Stromal cell of bone marrow (primary cell): Measurements from ENCODE around the gene MED17.
A peak's percentile ranks its signal among the peaks of the same experiment; 100 is the strongest.

Source experiments
- DNase-seq: peaks from one replicate; pipeline ENCODE4 v3.0.0-alpha.2; 2012; ENCODE audit warnings: low read depth

Gene MED17

DNA sequence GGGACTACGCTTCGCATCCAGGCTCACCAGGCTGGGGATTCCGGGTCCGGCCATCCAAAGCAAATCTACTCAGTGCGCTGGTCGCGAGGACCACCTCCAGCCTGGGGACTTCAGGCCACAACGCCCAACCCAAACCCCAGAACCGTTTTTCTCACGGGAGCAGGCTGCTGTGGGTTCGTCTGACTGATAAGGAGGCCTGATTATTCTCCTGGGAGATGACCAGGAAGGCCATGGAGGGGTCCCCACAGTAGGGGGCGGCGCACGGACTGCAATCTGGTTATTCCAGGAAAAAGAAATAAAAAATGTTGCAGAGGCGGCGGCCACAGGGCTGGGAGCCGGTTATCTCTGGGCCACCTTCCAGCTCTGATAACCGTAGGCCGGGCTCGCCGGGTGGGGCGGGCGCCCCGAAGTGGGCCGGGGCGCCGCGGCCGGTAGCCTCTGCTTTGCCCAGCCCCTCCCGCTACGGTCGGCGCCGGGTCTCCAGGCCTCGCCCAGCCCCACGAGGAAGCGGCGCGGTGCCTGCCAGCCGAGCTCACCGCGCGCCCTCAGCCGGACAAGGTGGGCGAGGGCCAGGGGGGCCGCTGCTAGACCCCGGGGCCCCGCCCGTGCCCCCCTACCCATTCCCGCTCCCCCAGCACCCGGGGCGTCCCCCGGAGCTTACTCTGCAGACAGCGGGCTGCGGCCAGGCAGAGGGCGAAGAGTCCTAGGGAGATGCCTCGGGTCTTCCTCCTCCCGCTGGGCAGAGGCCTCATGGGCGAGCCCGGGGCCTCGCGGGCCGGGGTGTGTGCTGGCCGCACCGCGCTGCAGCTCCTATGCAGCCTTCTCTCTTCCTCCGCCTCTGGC is 65.9 kb downstream of the MED17 start:
- no peak for DNase-seq

DNA sequence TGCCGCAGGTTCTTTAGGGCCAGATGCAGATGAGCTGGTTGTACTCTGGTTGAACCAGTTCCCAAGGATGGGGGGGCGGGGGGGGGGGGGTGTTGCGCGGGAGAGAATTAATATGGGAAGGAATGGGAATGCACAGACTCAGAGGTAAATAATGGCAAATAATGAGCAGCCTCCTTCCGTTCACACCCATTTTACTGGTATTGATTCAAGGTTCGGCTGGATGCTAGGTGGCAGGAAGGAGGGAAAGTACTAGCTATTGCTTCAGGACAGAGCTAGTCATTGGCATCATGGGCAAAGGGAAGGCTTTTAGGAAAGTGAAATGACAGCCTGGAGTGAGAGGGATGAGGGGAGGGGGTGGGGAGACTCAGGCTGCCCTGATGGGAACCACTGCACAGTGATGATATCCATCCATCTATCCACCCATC is 66.5 kb downstream of the MED17 start, which contains the start of gene VSTM5:
Gene VSTM5 (minus strand): TSS at position 25 of the 425 bp plus-strand sequence. CDS start 116 bp downstream, outside the sequence.
- no peak for DNase-seq

DNA sequence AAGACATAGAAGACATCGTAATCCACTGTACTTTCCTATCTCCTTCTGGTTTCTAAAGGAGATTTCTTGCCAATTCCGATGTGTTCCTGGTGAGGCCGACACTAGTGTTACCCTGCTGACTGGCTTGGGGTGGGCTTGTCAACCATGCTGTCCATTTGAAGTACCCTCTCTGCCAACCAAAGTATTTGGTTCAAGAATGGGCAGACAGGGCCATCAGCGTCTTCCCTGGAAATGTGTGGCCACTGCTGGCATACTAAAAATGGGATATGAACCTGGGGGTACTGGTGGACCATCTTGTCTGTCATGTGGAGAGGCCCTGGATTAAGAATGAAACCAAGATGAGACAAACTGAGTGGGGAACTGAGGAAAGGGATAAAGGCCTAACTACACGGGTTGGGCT is 68.2 kb downstream of the MED17 start:
- DNase-seq = no peak

DNA sequence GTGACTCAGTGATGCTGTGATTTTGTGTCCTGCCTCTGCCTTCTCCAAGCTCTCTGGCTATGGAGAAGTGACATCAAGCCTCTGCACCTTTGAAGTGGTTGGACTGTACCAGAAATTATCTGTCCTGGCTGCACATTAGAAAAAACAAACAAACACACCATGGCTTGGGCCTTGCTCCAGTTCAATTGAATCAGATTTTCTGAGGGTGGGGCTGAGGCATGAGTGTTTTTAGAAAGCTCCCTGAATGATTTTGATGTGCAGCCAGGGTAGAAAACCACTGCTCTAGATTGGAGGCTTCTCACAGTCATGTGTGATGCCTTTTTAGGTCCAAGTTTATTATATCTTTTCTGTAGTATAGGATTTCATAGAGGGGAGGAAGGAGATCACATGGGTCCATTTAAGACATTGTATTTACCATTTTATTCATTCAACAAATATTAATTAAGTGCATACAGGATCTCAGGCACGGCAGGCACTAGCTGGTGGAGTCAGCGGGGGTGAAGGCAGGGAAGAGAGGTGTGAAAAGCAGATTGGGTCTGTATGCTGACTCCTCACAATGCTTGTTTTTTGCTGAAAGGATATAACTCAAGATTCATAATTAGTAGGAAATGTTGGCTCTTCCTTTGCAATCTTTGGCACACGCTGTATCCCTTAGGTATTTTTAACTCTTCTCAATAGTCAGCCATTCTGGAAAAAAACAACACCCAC is 73.5 kb downstream of the MED17 start:
- peak; percentile 57 for DNase-seq

DNA sequence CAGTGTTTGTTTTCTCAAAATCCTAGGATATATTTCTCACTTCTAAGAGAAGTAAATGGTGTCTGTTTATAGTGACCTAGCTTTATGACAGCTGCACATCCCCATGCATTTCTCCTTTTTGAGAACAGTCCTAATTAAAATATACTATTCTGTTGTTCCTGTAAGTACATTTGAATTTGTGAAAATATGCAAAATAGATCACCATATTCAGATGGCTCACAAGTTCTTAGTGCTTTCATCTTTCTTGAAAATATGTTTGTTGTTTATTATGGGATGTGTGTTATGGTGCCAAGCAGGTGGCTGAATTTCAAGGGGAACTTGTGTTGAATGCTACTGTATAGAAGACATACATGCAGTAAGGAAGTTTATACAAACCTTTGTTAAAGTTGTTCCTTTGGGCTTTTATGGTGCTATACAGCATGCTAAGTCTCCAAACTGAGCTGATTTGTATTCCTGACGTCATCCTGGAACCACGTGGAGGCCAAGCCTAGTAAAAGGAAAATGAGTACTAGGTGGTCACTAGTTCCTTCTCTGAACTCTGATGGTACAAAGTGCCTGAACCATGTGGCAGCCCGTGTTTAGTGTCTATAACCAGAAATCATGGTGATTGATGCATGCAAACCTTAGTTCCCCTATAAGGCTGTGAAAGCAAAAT is 74.2 kb downstream of the MED17 start:
- no peak for DNase-seq

DNA sequence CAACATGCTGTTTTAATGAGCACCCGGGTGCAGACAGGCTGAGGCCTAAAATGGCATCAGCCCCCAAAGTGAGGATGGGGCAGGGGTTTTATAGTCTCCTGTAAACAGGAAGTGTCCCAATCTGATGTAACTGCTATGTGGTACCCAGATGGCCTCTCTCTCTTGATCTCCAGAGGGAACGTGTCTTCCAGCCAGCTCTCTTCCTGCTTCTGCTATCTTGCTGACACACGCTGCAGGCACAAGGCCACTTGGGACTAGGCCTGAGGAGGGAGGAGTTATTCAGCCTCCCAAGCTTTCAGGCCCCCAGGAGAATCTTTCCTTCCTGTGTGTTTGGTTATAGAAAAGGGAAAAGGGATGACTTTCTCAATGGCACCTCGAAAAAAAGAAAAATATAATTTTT is 77.7 kb downstream of the MED17 start:
- no peak for DNase-seq
